K562 (cell line): ENCODE measurements around the gene LRRC59. TPM values are rescaled to one million over a fixed set of nuclear protein-coding genes. Genes with fewer than 3 reads are reported as not detected.

Experiments
- ATAC-seq: fragments of 200-7000 bp; cut with Tn5 transposase; 3 replicates; pipeline ENCODE4 v1.9.1; 2020; ENCODE audit warnings: moderate library complexity
- BruUV-seq: library from RNA; stranded (reverse); fragments of 400-500 nt; replicated peaks from 2 replicates; lab custom pipeline; 2021; lab: Mats Ljungman, UMichigan
- CTCF ChIA-PET: fragments of 300-600 bp; formaldehyde crosslinking; extraction: SDS; loops from one replicate; lab custom pipeline; 2021; ENCODE audit warnings: low intra/inter-chr PET ratio; lab: Yijun Ruan, JAX
- POLR2A ChIA-PET: fragments of 300-600, 350-650 bp; sonication (Branson Sonifier 250); formaldehyde crosslinking; extraction: SDS; loops from one replicate; lab custom pipeline; 2021; ENCODE audit warnings: antibody characterized with exemption, inconsistent platforms; lab: Yijun Ruan, JAX
- DNase-seq, 4 experiments: peaks; one replicate each; pipeline versions ENCODE4 v3.0.0 to v3.0.0-alpha.2; 2011 to 2018; ENCODE audit warnings: low spot score in 3 of 4, mixed read lengths in 3 of 4; ENCODE audit errors: extremely low read depth in 1 of 4
- FAIRE-seq: peaks from 2 replicates; lab custom pipeline; 2011; peaks lifted over from hg19 to GRCh38; lab: Jason Lieb, UNC
- H2AFZ ChIP-seq: 2 replicates; pipeline ENCODE4 v1.6.0; 2011; ENCODE audit warnings: low read depth, low read length, control low read depth, inconsistent platforms
- H3K27ac ChIP-seq: fragments of 200-600 bp; 3 replicates; pipeline ENCODE4 v1.8.0; 2011; ENCODE audit warnings: low read depth, mild to moderate bottlenecking, control low read depth, inconsistent platforms, low read length, moderate library complexity, mixed read lengths; ENCODE audit errors: extremely low read depth
- H3K27me3 ChIP-seq, 2 experiments: fragments of 300-600 bp in 1 of 2; 2 replicates in 1 of 2; 3 replicates in 1 of 2; pipeline versions ENCODE4 v1.6.0 to v1.8.0; 2011; ENCODE audit warnings: inconsistent platforms in 2 of 2, low read length in 2 of 2, mild to moderate bottlenecking in 1 of 2, mixed read lengths in 1 of 2, moderate library complexity in 1 of 2; ENCODE audit not compliant: control insufficient read depth in 2 of 2, insufficient read depth in 2 of 2
- H3K36me3 ChIP-seq: fragments of 300-600 bp; 3 replicates; pipeline ENCODE4 v1.8.0; 2011; ENCODE audit warnings: mild to moderate bottlenecking, low read length, inconsistent platforms; ENCODE audit not compliant: control insufficient read depth, insufficient read depth
- H3K4me1 ChIP-seq, 2 experiments: fragments of 200-600 bp in 1 of 2; replicated peaks in 1 of 2; 2 replicates in 1 of 2; 3 replicates in 1 of 2; pipeline versions ENCODE4 v1.5.1 to v1.8.0; 2011; ENCODE audit warnings: inconsistent platforms in 2 of 2, low read length in 2 of 2, mild to moderate bottlenecking in 1 of 2, mixed read lengths in 1 of 2, moderate library complexity in 1 of 2; ENCODE audit not compliant: control insufficient read depth in 2 of 2, insufficient read depth in 2 of 2
- H3K4me2 ChIP-seq: 2 replicates; pipeline ENCODE4 v1.6.1; 2011; ENCODE audit warnings: low read length, control low read depth, inconsistent platforms, mixed read lengths; ENCODE audit not compliant: insufficient read depth
- H3K4me3 ChIP-seq: fragments of 200-600 bp; sonication (generic), shearing (Covaris generic); 2 replicates; pipeline ENCODE4 v1.5.1; 2016; ENCODE audit warnings: control low read depth, inconsistent platforms
- H3K79me2 ChIP-seq: fragments of 200-600 bp; 3 replicates; pipeline ENCODE4 v1.8.0; 2011; ENCODE audit warnings: low read length, inconsistent platforms; ENCODE audit not compliant: control insufficient read depth, insufficient read depth
- H3K9ac ChIP-seq, 2 experiments: 2 replicates each; pipeline versions ENCODE4 v1.6.0 to v1.6.1; 2011; ENCODE audit warnings: low read depth in 2 of 2, low read length in 2 of 2, control low read depth in 1 of 2, inconsistent platforms in 1 of 2, mild to moderate bottlenecking in 1 of 2, mixed read lengths in 1 of 2; ENCODE audit not compliant: insufficient read depth in 1 of 2
- H3K9me1 ChIP-seq: one replicate; pipeline ENCODE4 v1.6.0; 2011; ENCODE audit warnings: inconsistent platforms, mild to moderate bottlenecking, low read length, moderate library complexity; ENCODE audit not compliant: control insufficient read depth, insufficient read depth
- H3K9me3 ChIP-seq: replicated peaks from 2 replicates; pipeline ENCODE4 v1.5.1; 2011; ENCODE audit warnings: low read depth, low read length, inconsistent platforms; ENCODE audit not compliant: control insufficient read depth, insufficient read depth
- H4K20me1 ChIP-seq: replicated peaks from 2 replicates; pipeline ENCODE4 v1.6.1; 2011; ENCODE audit warnings: low read length, inconsistent platforms, mixed read lengths; ENCODE audit not compliant: control insufficient read depth, insufficient read depth
- COPS2 ChIP-seq: fragments of 450-650 bp; conservative IDR thresholded peaks from 2 replicates; pipeline ENCODE4 v1.6.1; 2016; ENCODE audit warnings: mild to moderate bottlenecking, moderate library complexity
- DLX4 ChIP-seq: fragments of 250-450 bp; sonication (Bioruptor Pico); IDR thresholded peaks from 2 replicates; pipeline ENCODE4 v1.6.1; 2021; ENCODE audit warnings: mild to moderate bottlenecking
- DMBX1 ChIP-seq: fragments of 250-450 bp; sonication (Bioruptor Pico); IDR thresholded peaks from 2 replicates; pipeline ENCODE4 v1.8.0; 2022; ENCODE audit warnings: inconsistent platforms, mild to moderate bottlenecking, moderate library complexity, borderline replicate concordance
- EHMT2 ChIP-seq: fragments of 450-650 bp; IDR thresholded peaks from 2 replicates; pipeline ENCODE4 v1.6.1; 2018; ENCODE audit warnings: antibody characterized with exemption
- FOXO4 ChIP-seq: fragments of 450-650 bp; formaldehyde crosslinking; IDR thresholded peaks from 2 replicates; pipeline ENCODE4 v1.4.0; 2020; ENCODE audit warnings: mild to moderate bottlenecking, moderate library complexity
- HNRNPUL1 ChIP-seq: fragments of 200-400 bp; formaldehyde crosslinking; IDR thresholded peaks from 2 replicates; pipeline ENCODE4 v1.6.1; 2017; ENCODE audit warnings: low read length
- HOXB6 ChIP-seq: fragments of 250-450 bp; sonication (Bioruptor Pico); IDR thresholded peaks from 2 replicates; pipeline ENCODE4 v1.5.1; 2022; ENCODE audit warnings: mild to moderate bottlenecking, borderline replicate concordance
- MCM7 ChIP-seq, 2 experiments: fragments of 450-650 bp; IDR thresholded peaks; 2 replicates each; pipeline ENCODE4 v1.6.1; 2016 to 2018
- POLR2AphosphoS2 ChIP-seq: IDR thresholded peaks from 2 replicates; pipeline ENCODE4 v1.6.1; 2012; ENCODE audit warnings: low read length, improper control_type of control experiment
- PYGO2 ChIP-seq: fragments of 450-650 bp; IDR thresholded peaks from 2 replicates; pipeline ENCODE4 v1.6.1; 2016; ENCODE audit warnings: mild to moderate bottlenecking, missing genetic modification characterization, moderate library complexity, missing compliant biosample characterization
- RBBP5 ChIP-seq: fragments of 200-600 bp; sonication (generic); IDR thresholded peaks from 2 replicates; pipeline ENCODE4 v1.6.1; 2012; ENCODE audit warnings: borderline replicate concordance, mild to moderate bottlenecking, low read length, control low read depth, inconsistent platforms; ENCODE audit not compliant: insufficient read depth, poor library complexity, severe bottlenecking
- RBM17 ChIP-seq: fragments of 200-400 bp; formaldehyde crosslinking; IDR thresholded peaks from 2 replicates; pipeline ENCODE4 v1.6.1; 2017; ENCODE audit warnings: low read depth, mild to moderate bottlenecking, low read length, borderline replicate concordance
- TAF1 ChIP-seq: IDR thresholded peaks from 2 replicates; pipeline ENCODE4 v1.6.1; 2011; ENCODE audit warnings: mild to moderate bottlenecking, low read length, moderate library complexity; ENCODE audit not compliant: insufficient read depth, control insufficient read depth, severe bottlenecking; ENCODE audit errors: extremely low read depth
- XRCC5 ChIP-seq: fragments of 200-400 bp; formaldehyde crosslinking; IDR thresholded peaks from 2 replicates; pipeline ENCODE4 v1.6.1; 2017; ENCODE audit warnings: low read depth, mild to moderate bottlenecking, low read length
- YBX1 ChIP-seq: fragments of 450-650 bp; IDR thresholded peaks from 2 replicates; pipeline ENCODE4 v1.7.1; 2016; ENCODE audit warnings: mild to moderate bottlenecking
- ZKSCAN3 ChIP-seq: fragments of 250-450 bp; sonication (Bioruptor Pico); IDR thresholded peaks from 2 replicates; pipeline ENCODE4 v1.4.0; 2020
- ZNF165 ChIP-seq: fragments of 250-450 bp; sonication (Bioruptor Pico); IDR thresholded peaks from 2 replicates; pipeline ENCODE4 v1.4.0; 2020; ENCODE audit warnings: borderline replicate concordance
- ZNF224 ChIP-seq: sonication (generic); formaldehyde crosslinking; IDR thresholded peaks from 2 replicates; pipeline ENCODE4 v1.8.0; 2022; ENCODE audit warnings: mild to moderate bottlenecking, missing genetic modification reagents
- ZNF232 ChIP-seq: sonication (generic); formaldehyde crosslinking; IDR thresholded peaks from 2 replicates; pipeline ENCODE4 v1.8.0; 2022; ENCODE audit warnings: mild to moderate bottlenecking, missing genetic modification reagents
- ZNF347 ChIP-seq: fragments of 450-650 bp; formaldehyde crosslinking; IDR thresholded peaks from 2 replicates; pipeline ENCODE4 v1.4.0; 2020; ENCODE audit warnings: low read depth, mild to moderate bottlenecking, moderate library complexity
- ZNF354B ChIP-seq: fragments of 250-450 bp; sonication (Bioruptor Pico); IDR thresholded peaks from 2 replicates; pipeline ENCODE4 v1.4.0; 2020
- WGBS: fragments of 100-300 bp; shearing (Covaris generic); methylation state at CpG from one replicate; pipeline ENCODE4 v1.1.6; 2016; ENCODE audit warnings: low coverage, mixed read lengths; ENCODE audit not compliant: insufficient coverage; ENCODE audit errors: missing lambda C conversion rate; 5-methylcytosine and 5-hydroxymethylcytosine counted together
- in situ Hi-C: fragments of 300-500 bp; cut with MboI; formaldehyde crosslinking; loops from 4 replicates; pipeline ENCODE4 v1.15.0; 2018; ENCODE audit warnings: inconsistent platforms, mixed read lengths
- intact Hi-C: fragments of 100-400 bp; cut with micrococcal nuclease; formaldehyde crosslinking; loops from 2 replicates; pipeline ENCODE4 v1.14.2; 2022
- polyA plus RNA-seq, 8 experiments: library from polyadenylated mRNA; depleted of rRNA in 4 of 8; stranded (reverse) in 5 of 8; unstranded in 3 of 8; fragments of >200 nt; fragmentation: Nextera tagmentation in 2 of 8; fragmentation: Illumina TruSeq in 1 of 8; extraction: Ambion mirVana in 2 of 8; extraction: Trizol in 1 of 8; gene quantifications; 2 replicates each; pipeline versions ENCODE4 v1.2.1 to v1.2.3, GENCODE V29; 2011 to 2014; ENCODE audit warnings: inconsistent platforms in 1 of 8, missing spikeins in 1 of 8
- total RNA-seq, 7 experiments: library from RNA; depleted of rRNA in 6 of 7; stranded (reverse); fragments of >200 nt in 6 of 7; fragmentation: Illumina TruSeq in 2 of 7; extraction: Trizol in 2 of 7; gene quantifications; 2 replicates each; pipeline versions ENCODE4 v1.2.1 to v1.2.3, GENCODE V29; 2011 to 2021; ENCODE audit warnings: low replicate concordance in 1 of 7

LRRC59 gene
- total and polyA plus RNA-seq, 9 of the 15 experiments (the other 6 are each of a cell fraction or from before 2014, with no cell fraction given), result 27.8 to 244 (median 154) TPM

GRCh38 chr17:50396261-50397110, 837 bp downstream of the LRRC59 start:
- DNase-seq (peak; percentile 22 to 63 (median 46)), ATAC-seq (peak; percentile 63), FAIRE-seq (peak; percentile 35)
- Histone ChIP-seq H3K27ac (peak overlapping the region; percentile 93), H3K9ac (peak overlapping the region; percentile 98 to 99), H4K20me1 (0 out of 2 replicates have a peak, but pooled peaks cover 16% of the 10 kb centered on the region), H3K79me2 (peaks cover 55% of the 10 kb centered on the region), H3K4me3 (peak overlapping the region; percentile 87), H3K4me2 (peak overlapping the region; percentile 93), H3K9me1 (no peaks in the 10 kb centered on the region), H3K36me3 (peaks cover 49% of the 10 kb centered on the region), H3K9me3 (no peaks in the 10 kb centered on the region), H2AFZ (no peak overlapping the region; the same call in 1 of the 2 replicates), H3K27me3 (no peaks in the 10 kb centered on the region), H3K4me1 (peaks cover 16 to 29% of the 10 kb centered on the region in 2 experiments; a peak in 4 of 5 replicates)
- POLR2A ChIA-PET, result interaction anchor here (0.5 to 6.4 kb wide), 9 partner anchors 10 to 290 kb away, joined by 3 to 129 read pairs (median 5); no protein-coding TSS in a partner anchor
- 1% methylated on average over 28 of the region's 30 CpGs for WGBS
- BruUV-seq, result no TSS peak
- CTCF ChIA-PET, result interaction anchor here (2.5 kb wide), 1 partner anchor 82 kb away, joined by 9 read pairs; the partner anchor contains the start of gene RSAD1
- intact Hi-C loops, result loop anchor here (2.0 kb wide), 2 partner anchors 30 to 82 kb away; partner anchors contain the start of genes ACSF2 and RSAD1
- in situ Hi-C loops, result no loop called here
- TF ChIP-seq COPS2, result no peak
- TF ChIP-seq MCM7 (IDR thresholded peaks at IDR 0.05), result no peak
- TF ChIP-seq ZNF347 (CRISPR knock-in tag), result no peak
- no peak for TF ChIP-seq ZNF354B
- no peak for TF ChIP-seq FOXO4 (CRISPR knock-in tag)
- TF ChIP-seq PYGO2, result no peak
- TF ChIP-seq POLR2AphosphoS2, result no peak
- TF ChIP-seq TAF1, result peak; percentile 14
- no peak for TF ChIP-seq RBM17
- no peak for TF ChIP-seq EHMT2
- TF ChIP-seq DMBX1 (CRISPR knock-in tag), result no peak
- TF ChIP-seq ZNF224 (CRISPR knock-in tag), result no peak; the same call in 1 of the 2 replicates
- TF ChIP-seq RBBP5, result no peak
- TF ChIP-seq HOXB6 (CRISPR knock-in tag), result no peak
- no peak for TF ChIP-seq YBX1
- TF ChIP-seq XRCC5, result no peak
- TF ChIP-seq HNRNPUL1, result no peak
- no peak for TF ChIP-seq ZNF232
- no peak for TF ChIP-seq DLX4 (CRISPR knock-in tag)
- TF ChIP-seq ZKSCAN3, result no peak
- TF ChIP-seq ZNF165, result no peak
